B cell (primary cell): ENCODE measurements around the gene AFF3.

Source experiments
- EZH2 ChIP-seq: IDR thresholded peaks from 2 replicates; pipeline ENCODE4 v1.6.1; 2012; ENCODE audit warnings: borderline replicate concordance, low read depth, mild to moderate bottlenecking, moderate library complexity, low read length; ENCODE audit not compliant: insufficient read depth, poor library complexity, severe bottlenecking
- TF ChIP-seq, protein P1 (sequence below): fragments of 200-600 bp; IDR thresholded peaks from one replicate; pipeline ENCODE4 v1.8.0; 2022; ENCODE audit warnings: antibody characterized with exemption, mild to moderate bottlenecking

DNA sequence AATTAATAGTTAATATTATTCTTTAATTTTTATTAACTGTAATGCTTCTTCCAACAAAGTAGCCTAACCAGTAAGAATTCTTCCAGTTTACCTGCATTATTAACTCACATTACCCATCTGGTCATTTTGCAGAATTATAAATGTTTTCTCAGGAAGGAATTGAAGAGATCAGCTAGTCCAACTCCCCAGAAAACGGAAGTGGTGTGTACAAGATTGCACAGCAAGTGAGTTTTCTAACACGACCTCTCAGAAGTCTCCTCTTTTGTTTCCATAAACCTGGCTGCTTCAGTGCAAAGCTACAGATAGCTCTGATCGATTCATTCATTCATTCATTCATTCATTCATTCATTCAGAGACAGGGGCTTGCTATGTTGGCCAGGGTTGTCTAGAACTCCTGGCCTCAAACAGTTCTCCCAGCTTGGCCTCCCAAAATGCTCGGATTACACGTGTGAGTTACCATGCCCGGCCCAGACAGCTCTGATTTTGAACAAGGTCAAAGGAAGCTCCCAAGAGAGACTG lies 523.8 kb downstream of the AFF3 start:
- TF ChIP-seq, protein P1, sequence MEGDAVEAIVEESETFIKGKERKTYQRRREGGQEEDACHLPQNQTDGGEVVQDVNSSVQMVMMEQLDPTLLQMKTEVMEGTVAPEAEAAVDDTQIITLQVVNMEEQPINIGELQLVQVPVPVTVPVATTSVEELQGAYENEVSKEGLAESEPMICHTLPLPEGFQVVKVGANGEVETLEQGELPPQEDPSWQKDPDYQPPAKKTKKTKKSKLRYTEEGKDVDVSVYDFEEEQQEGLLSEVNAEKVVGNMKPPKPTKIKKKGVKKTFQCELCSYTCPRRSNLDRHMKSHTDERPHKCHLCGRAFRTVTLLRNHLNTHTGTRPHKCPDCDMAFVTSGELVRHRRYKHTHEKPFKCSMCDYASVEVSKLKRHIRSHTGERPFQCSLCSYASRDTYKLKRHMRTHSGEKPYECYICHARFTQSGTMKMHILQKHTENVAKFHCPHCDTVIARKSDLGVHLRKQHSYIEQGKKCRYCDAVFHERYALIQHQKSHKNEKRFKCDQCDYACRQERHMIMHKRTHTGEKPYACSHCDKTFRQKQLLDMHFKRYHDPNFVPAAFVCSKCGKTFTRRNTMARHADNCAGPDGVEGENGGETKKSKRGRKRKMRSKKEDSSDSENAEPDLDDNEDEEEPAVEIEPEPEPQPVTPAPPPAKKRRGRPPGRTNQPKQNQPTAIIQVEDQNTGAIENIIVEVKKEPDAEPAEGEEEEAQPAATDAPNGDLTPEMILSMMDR: no peak
- no peak for TF ChIP-seq EZH2
